ENCODE measurements around the gene LHX2. TPM values are rescaled to one million over a fixed set of nuclear protein-coding genes. Genes with fewer than 3 reads are reported as not detected.

LHX2 gene
- polyA plus RNA-seq, 1 experiment: 0.13 TPM

DNA sequence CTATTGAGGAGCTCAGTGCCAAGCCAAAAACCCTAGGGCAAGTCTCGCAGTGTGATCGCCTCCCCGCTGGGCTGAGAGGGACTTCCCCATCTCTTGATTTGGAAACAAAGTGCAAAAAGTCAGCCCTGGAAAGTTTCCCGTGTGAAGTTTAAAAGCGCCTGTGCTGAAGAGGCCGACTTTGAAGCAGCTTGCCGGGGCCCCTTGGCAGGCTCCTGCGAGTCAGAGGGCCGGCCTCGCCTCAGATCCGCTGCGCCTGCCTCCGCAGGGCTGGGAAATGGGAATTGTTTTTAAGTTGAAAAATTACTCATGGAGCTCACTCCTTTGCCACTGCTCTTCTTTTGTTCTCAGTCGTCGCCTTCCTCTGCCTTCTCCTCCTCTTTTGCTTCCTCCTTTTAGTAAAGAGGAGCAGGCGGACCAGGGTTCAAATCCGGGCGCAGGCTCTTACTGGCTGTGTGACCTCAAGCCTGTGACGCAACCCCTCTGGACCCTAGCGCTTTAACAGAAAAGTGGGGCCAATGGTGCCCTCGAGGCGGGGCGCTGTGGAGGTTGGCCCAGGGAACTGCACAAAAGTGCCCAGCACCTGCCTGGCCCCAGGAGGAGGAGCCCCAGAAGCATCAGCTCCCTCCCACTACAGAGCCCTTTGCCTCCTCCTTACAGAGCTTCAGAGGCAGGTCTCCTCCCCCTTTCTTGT, 14.7 kb upstream of the LHX2 start:
- no peak for DNase-seq (ENCODE audit: low read depth)
- Histone ChIP-seq H3K27me3 (ENCODE audit: control insufficient read depth, insufficient read depth, low read length) (peaks cover 60% of the 10 kb centered on the region), H3K36me3 (ENCODE audit: control insufficient read depth, insufficient read depth, low read length) (no peaks in the 10 kb centered on the region), H3K4me3 (ENCODE audit: low read depth, low read length) (no peak overlapping the region)
- CTCF ChIA-PET: no interaction called here
- TF ChIP-seq, protein P1, sequence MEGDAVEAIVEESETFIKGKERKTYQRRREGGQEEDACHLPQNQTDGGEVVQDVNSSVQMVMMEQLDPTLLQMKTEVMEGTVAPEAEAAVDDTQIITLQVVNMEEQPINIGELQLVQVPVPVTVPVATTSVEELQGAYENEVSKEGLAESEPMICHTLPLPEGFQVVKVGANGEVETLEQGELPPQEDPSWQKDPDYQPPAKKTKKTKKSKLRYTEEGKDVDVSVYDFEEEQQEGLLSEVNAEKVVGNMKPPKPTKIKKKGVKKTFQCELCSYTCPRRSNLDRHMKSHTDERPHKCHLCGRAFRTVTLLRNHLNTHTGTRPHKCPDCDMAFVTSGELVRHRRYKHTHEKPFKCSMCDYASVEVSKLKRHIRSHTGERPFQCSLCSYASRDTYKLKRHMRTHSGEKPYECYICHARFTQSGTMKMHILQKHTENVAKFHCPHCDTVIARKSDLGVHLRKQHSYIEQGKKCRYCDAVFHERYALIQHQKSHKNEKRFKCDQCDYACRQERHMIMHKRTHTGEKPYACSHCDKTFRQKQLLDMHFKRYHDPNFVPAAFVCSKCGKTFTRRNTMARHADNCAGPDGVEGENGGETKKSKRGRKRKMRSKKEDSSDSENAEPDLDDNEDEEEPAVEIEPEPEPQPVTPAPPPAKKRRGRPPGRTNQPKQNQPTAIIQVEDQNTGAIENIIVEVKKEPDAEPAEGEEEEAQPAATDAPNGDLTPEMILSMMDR (IDR thresholded peaks at IDR 0.05; ENCODE audit: insufficient read depth, low read depth, low read length): no peak
- POLR2A ChIA-PET: no interaction called here

DNA sequence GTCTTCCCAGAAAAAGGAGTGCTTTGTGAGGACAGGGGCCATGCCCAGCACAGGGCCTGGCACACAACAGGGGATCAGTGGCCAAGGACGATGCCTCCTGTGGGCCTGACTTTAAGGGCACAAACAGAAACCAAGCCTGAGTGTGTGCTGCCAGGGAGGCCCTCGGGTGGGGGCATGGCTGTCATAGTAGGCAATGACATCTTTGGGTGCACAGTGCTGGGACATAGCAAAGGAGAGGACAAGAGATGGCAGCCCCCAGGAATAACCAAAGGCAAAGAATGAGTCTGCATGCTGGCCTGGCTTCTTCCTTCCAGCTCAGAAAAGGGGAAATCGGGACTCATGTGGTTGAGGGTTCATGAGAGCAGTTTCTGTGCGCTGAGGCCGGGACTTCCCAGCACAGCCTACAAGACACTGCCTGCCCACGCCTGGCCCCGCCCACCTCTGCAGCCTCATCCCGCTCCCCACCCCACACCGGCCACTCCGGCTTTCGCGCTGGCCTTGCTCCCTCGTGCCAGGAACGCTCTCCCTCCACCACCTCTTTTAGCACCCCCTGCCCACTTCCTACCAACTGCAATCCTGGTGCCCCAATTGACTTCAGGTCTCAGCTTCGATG, 13.8 kb upstream of the LHX2 start:
- ChIA-PET CTCF (interaction anchor here (1.5 kb wide), 1 partner anchor 43 kb away, joined by 3 read pairs; no protein-coding TSS in a partner anchor), POLR2A (no interaction called here)
- TF ChIP-seq, protein P1 (IDR thresholded peaks at IDR 0.05; ENCODE audit: insufficient read depth, low read depth, low read length): no peak
- DNase-seq (ENCODE audit: low read depth): no peak
- H3K36me3 ChIP-seq (ENCODE audit: control insufficient read depth, insufficient read depth, low read length): no peaks in the 10 kb centered on the region
- peaks cover 62% of the 10 kb centered on the region for H3K27me3 ChIP-seq (ENCODE audit: control insufficient read depth, insufficient read depth, low read length)
- no peak overlapping the region for H3K4me3 ChIP-seq (ENCODE audit: low read depth, low read length)

GRCh38 chr9:123998278-123998925, 13.2 kb upstream of the LHX2 start:
- ChIA-PET POLR2A (no interaction called here), CTCF (interaction anchor here (1.5 kb wide), 1 partner anchor 42 kb away, joined by 3 read pairs; no protein-coding TSS in a partner anchor)
- H3K27me3 ChIP-seq (ENCODE audit: control insufficient read depth, insufficient read depth, low read length): peaks cover 64% of the 10 kb centered on the region
- TF ChIP-seq, protein P1 (IDR thresholded peaks at IDR 0.05; ENCODE audit: insufficient read depth, low read depth, low read length): no peak
- no peak for DNase-seq (ENCODE audit: low read depth)
- no peak overlapping the region for H3K4me3 ChIP-seq (ENCODE audit: low read depth, low read length)
- no peaks in the 10 kb centered on the region for H3K36me3 ChIP-seq (ENCODE audit: control insufficient read depth, insufficient read depth, low read length)

- TF ChIP-seq, protein P1 (IDR thresholded peaks at IDR 0.05; ENCODE audit: insufficient read depth, low read depth, low read length): no peak
- Histone ChIP-seq H3K27me3 (ENCODE audit: control insufficient read depth, insufficient read depth, low read length) (peaks cover 67% of the 10 kb centered on the region), H3K36me3 (ENCODE audit: control insufficient read depth, insufficient read depth, low read length) (no peaks in the 10 kb centered on the region), H3K4me3 (ENCODE audit: low read depth, low read length) (peak overlapping the region; percentile 18)
- DNase-seq (ENCODE audit: low read depth): no peak
- POLR2A ChIA-PET: no interaction called here
- CTCF ChIA-PET: interaction anchor here (0.6 to 1.5 kb wide), 2 partner anchors 42 to 43 kb away, joined by 3 read pairs; no protein-coding TSS in a partner anchor
Observed at GRCh38 chr9:123998970-123999621, 12.5 kb upstream of the LHX2 start.

DNA sequence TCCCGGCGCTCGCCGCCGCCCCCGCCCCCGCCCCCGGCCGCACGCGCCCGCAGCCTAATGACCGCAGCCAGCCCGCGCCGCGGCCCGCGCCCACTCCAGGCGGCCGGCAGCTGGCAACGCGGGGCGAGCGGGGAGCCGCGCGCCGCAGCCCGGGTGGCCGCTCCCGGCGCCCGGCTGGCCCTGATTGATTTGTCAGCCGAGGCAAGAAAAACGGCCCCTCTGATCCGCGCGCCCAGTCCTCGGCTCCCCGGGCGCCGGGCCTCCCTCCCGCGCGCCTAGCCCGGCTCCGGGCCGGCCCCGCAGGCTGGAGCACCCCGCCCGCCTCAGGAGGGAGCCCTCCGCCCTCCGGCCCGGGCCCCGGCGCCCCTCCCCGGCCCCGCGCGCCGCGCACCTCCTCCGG, 11.9 kb upstream of the LHX2 start:
- ChIA-PET CTCF (no interaction called here), POLR2A (no interaction called here)
- Histone ChIP-seq H3K36me3 (ENCODE audit: control insufficient read depth, insufficient read depth, low read length) (no peaks in the 10 kb centered on the region), H3K27me3 (ENCODE audit: control insufficient read depth, insufficient read depth, low read length) (peaks cover 66% of the 10 kb centered on the region), H3K4me3 (ENCODE audit: low read depth, low read length) (no peak overlapping the region)
- TF ChIP-seq, protein P1 (IDR thresholded peaks at IDR 0.05; ENCODE audit: insufficient read depth, low read depth, low read length): no peak
- DNase-seq (ENCODE audit: low read depth): no peak
